Retinal pigment epithelial cell (primary cell): Measurements from ENCODE around the gene FMNL2.
A peak's percentile ranks its signal among the peaks of the same experiment; 100 is the strongest.

Experiments
- DNase-seq: peaks from one replicate; pipeline ENCODE4 v3.0.0-alpha.2; 2010; ENCODE audit warnings: low read depth
- H3K4me3 ChIP-seq: 2 replicates; pipeline ENCODE4 v1.5.1; 2011; ENCODE audit warnings: mild to moderate bottlenecking, low read length, control low read depth, moderate library complexity
- TF ChIP-seq, protein P1 (sequence below): conservative IDR thresholded peaks from 2 replicates; pipeline ENCODE4 v1.5.1; 2011; ENCODE audit warnings: low read depth, low read length, control low read depth, inconsistent platforms

Gene FMNL2

GRCh38 chr2:152622219-152622618, 287.2 kb downstream of the FMNL2 start:
- TF ChIP-seq, protein P1, sequence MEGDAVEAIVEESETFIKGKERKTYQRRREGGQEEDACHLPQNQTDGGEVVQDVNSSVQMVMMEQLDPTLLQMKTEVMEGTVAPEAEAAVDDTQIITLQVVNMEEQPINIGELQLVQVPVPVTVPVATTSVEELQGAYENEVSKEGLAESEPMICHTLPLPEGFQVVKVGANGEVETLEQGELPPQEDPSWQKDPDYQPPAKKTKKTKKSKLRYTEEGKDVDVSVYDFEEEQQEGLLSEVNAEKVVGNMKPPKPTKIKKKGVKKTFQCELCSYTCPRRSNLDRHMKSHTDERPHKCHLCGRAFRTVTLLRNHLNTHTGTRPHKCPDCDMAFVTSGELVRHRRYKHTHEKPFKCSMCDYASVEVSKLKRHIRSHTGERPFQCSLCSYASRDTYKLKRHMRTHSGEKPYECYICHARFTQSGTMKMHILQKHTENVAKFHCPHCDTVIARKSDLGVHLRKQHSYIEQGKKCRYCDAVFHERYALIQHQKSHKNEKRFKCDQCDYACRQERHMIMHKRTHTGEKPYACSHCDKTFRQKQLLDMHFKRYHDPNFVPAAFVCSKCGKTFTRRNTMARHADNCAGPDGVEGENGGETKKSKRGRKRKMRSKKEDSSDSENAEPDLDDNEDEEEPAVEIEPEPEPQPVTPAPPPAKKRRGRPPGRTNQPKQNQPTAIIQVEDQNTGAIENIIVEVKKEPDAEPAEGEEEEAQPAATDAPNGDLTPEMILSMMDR: no peak
- DNase-seq: no peak

DNA sequence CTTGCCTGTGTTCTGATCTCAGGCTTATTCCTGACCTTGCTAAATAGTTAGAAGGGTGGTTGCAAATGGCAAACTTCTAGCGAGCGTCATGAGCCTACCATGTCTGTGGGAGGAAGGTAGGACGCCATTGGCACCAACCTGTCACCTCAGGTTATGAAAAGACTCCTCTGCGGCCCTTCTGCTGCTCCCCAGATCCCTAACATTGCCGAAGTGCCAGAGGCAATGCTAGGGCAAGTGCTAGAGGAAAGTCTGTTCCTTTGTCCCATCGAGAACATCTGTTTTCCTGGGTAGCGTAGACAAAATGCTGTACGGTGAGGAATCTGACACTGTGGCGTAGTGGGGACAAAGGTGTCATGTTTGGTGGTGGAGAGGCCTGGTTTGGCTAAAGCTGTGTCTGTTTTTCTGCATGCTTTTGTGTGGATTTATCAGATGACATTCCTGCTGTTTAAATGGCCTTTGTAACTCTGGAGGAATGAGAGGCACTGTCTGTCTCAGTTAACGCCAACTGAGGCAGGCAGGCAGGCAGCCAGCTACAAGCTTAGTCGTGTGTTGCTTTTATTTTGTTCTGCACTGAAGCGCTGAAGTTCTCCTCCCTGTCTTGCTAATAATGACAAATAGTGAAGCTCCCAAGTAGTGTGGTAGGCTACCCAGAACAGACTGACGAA, 288.2 kb downstream of the FMNL2 start:
- TF ChIP-seq, protein P1: no peak
- no peak for DNase-seq
- H3K4me3 ChIP-seq: no peak overlapping the region

More at GRCh38 chr2:152622219-152622618, 287.2 kb downstream of the FMNL2 start:
- no peak overlapping the region for H3K4me3 ChIP-seq

DNA sequence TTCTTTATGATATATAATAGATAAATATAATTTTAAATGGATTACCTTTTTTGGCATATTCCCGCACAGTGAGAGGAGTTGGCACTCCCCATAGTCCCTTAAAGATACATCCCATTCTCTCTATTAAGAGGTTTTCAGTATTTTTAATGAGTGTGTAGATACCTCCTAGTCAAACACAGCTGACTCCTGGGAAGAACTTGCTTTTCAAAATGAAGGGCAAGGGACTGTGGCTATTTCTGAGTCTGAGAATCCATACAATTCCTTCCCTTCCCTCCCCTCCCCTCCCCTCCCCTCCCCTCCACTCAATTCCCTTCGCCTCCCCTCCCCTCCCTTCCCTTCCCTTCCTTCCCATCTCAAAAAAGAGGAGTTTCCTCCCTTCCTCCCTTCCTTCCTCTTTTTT, 288.8 kb downstream of the FMNL2 start:
- no peak for DNase-seq
- H3K4me3 ChIP-seq: no peak overlapping the region
- TF ChIP-seq, protein P1: no peak

GRCh38 chr2:152624805-152625204, 289.8 kb downstream of the FMNL2 start:
- H3K4me3 ChIP-seq: no peak overlapping the region
- no peak for DNase-seq
- TF ChIP-seq, protein P1: no peak

GRCh38 chr2:152626911-152627339, 292.0 kb downstream of the FMNL2 start:
- no peak for DNase-seq
- no peak overlapping the region for H3K4me3 ChIP-seq
- TF ChIP-seq, protein P1: no peak

DNA sequence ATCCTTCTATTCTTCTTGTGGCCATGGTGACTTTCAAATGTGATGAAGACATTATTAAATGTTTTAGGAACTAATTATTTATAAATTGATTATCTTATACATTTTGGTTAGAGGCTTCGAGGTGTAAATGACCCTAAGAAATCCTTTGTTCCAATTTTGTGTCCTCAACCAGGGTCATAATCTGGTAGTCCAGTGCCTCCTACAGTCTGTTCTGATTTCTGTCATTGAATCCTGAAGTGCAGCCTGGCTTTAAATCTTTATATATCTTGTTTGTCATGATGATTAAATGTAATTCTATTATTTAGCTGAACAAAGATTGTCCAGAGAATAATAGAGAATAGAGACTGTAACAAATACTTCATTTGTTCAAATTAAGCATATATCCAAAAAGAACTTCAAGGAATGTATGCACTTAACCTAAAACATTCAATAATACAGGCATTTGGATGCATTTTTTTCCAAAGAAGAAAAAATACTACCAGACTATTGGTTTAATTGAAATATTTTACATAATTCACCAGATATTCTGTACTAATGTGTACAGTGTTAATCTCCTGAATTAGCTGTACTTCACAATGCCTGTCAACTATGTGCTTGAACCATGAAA, 292.5 kb downstream of the FMNL2 start:
- DNase-seq: no peak
- TF ChIP-seq, protein P1: peak; percentile 62
- no peak overlapping the region for H3K4me3 ChIP-seq

DNA sequence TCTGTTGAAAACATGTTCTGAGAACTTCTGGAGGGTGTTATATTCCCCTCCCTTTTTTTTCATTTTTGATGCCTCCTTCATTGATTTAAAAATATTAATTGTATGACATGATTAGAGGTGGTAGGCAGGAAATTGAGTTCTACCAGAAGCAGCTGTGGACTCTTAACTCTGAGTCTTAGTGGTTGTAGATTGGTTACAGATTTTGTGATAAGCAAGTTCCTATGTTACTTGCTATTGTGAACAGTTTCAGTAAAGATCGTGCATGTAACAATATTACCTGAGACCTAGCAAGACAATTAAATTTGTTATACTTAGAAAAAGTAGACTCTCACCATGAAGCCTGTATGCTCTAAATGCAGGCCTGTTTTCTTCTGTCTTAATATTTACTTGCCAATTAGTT, 294.2 kb downstream of the FMNL2 start:
- no peak overlapping the region for H3K4me3 ChIP-seq
- DNase-seq: no peak
- TF ChIP-seq, protein P1: no peak
